HCT116 (cell line): ENCODE data around the gene TDRD12. TPM values are rescaled to one million over a fixed set of nuclear protein-coding genes. Genes with fewer than 3 reads are reported as not detected.

ENCODE experiments used
- ATAC-seq: fragments of 200-7000 bp; cut with Tn5 transposase; 2 replicates; pipeline ENCODE4 v1.9.1; 2020; ENCODE audit warnings: mild to moderate bottlenecking, moderate library complexity
- BruUV-seq: library from RNA; stranded (reverse); fragments of 400-500 nt; replicated peaks from 2 replicates; lab custom pipeline; 2021; lab: Mats Ljungman, UMichigan
- CTCF ChIA-PET: fragments of 300-600 bp; sonication (Branson Sonifier 250); formaldehyde crosslinking; loops from one replicate; lab custom pipeline; 2021; ENCODE audit warnings: antibody characterized with exemption; lab: Charles Lee
- POLR2A ChIA-PET: fragments of 300-600, 350-600 bp; sonication (Branson Sonifier 250); formaldehyde crosslinking; loops from one replicate; lab custom pipeline; 2021; ENCODE audit warnings: antibody characterized with exemption; lab: Charles Lee
- RAD21 ChIA-PET, 2 experiments: fragments of 300-600 bp; sonication (Branson Sonifier 250); formaldehyde crosslinking; loops; one replicate each; lab custom pipeline; 2023; ENCODE audit warnings: low total read pairs in 2 of 2; ENCODE audit not compliant: uncharacterized antibody in 2 of 2, unreplicated experiment in 2 of 2, low non-redundant PET in 1 of 2; lab: Charles Lee
- DNase-seq: peaks from one replicate; pipeline ENCODE4 v3.0.0-alpha.2; 2010; ENCODE audit warnings: low read depth, low spot score
- H2AFZ ChIP-seq: fragments of 200-600 bp; shearing (Covaris generic), sonication (generic); 2 replicates; pipeline ENCODE4 v1.6.1; 2017; ENCODE audit warnings: low read depth, mixed run types, mixed read lengths, antibody characterized with exemption, low read length; ENCODE audit not compliant: poor library complexity, severe bottlenecking
- H3K27ac ChIP-seq: 2 replicates; pipeline ENCODE4 v1.5.1; 2012; ENCODE audit warnings: low read depth, low read length
- H3K27me3 ChIP-seq: fragments of 200-600 bp; sonication (generic); 2 replicates; pipeline ENCODE4 v1.6.1; 2016; ENCODE audit warnings: mixed run types, low read length, mixed read lengths; ENCODE audit not compliant: insufficient read depth
- H3K36me3 ChIP-seq, 2 experiments: fragments of 200-500 bp in 1 of 2; fragments of 200-600 bp in 1 of 2; sonication (Bioruptor generic) in 1 of 2; sonication (generic) in 1 of 2; 2 replicates each; pipeline versions ENCODE4 v1.5.1 to v1.6.1; 2014 to 2016; ENCODE audit warnings: low read length in 2 of 2, inconsistent platforms in 1 of 2, mixed read lengths in 1 of 2, mixed run types in 1 of 2; ENCODE audit not compliant: insufficient read depth in 2 of 2, control insufficient read depth in 1 of 2
- H3K4me1 ChIP-seq, 2 experiments: fragments of 200-600 bp in 1 of 2; sonication (generic) in 1 of 2; 2 replicates each; pipeline versions ENCODE4 v1.5.1 to v1.6.1; 2012 to 2017; ENCODE audit warnings: low read length in 2 of 2, inconsistent platforms in 1 of 2, mild to moderate bottlenecking in 1 of 2, mixed read lengths in 1 of 2, mixed run types in 1 of 2, moderate library complexity in 1 of 2; ENCODE audit not compliant: insufficient read depth in 2 of 2, control insufficient read depth in 1 of 2
- H3K4me2 ChIP-seq: fragments of 200-600 bp; sonication (generic); 2 replicates; pipeline ENCODE4 v1.6.1; 2017; ENCODE audit warnings: mixed run types, low read length, mixed read lengths
- H3K4me3 ChIP-seq, 2 experiments: fragments of 200-600 bp in 1 of 2; sonication (generic) in 1 of 2; replicated peaks in 1 of 2; 2 replicates each; pipeline ENCODE4 v1.5.1; 2011 to 2016; ENCODE audit warnings: low read length in 2 of 2, control low read depth in 1 of 2, low read depth in 1 of 2, mild to moderate bottlenecking in 1 of 2, mixed read lengths in 1 of 2, mixed run types in 1 of 2
- H3K79me2 ChIP-seq: fragments of 200-600 bp; sonication (generic); 2 replicates; pipeline ENCODE4 v1.6.1; 2017; ENCODE audit warnings: mild to moderate bottlenecking, mixed run types, low read length, moderate library complexity, mixed read lengths; ENCODE audit not compliant: insufficient read depth
- H3K9ac ChIP-seq: fragments of 200-600 bp; sonication (generic); 2 replicates; pipeline ENCODE4 v1.6.1; 2016; ENCODE audit warnings: low read length, mixed read lengths
- H3K9me2 ChIP-seq: fragments of 200-600 bp; sonication (generic), shearing (Covaris generic); 2 replicates; pipeline ENCODE4 v1.6.1; 2017; ENCODE audit warnings: mixed run types, mild to moderate bottlenecking, moderate library complexity; ENCODE audit not compliant: insufficient read depth
- H3K9me3 ChIP-seq, 2 experiments: fragments of 200-500 bp in 1 of 2; fragments of 200-600 bp in 1 of 2; sonication (Bioruptor generic) in 1 of 2; sonication (generic) in 1 of 2; 2 replicates each; pipeline ENCODE4 v1.6.1; 2014 to 2017; ENCODE audit warnings: low read length in 2 of 2, mixed read lengths in 2 of 2, inconsistent platforms in 1 of 2, low read depth in 1 of 2, mild to moderate bottlenecking in 1 of 2, mixed run types in 1 of 2, moderate library complexity in 1 of 2; ENCODE audit not compliant: control insufficient read depth in 1 of 2, insufficient read depth in 1 of 2
- H4K20me1 ChIP-seq: fragments of 200-600 bp; sonication (generic), shearing (Covaris generic); 2 replicates; pipeline ENCODE4 v1.6.1; 2017; ENCODE audit warnings: mixed run types, mild to moderate bottlenecking, moderate library complexity; ENCODE audit not compliant: insufficient read depth
- CBX3 ChIP-seq: IDR thresholded peaks from 2 replicates; pipeline ENCODE4 v1.6.1; 2012; ENCODE audit warnings: low read depth
- CEBPB ChIP-seq: IDR thresholded peaks from 2 replicates; pipeline ENCODE4 v1.6.1; 2012; ENCODE audit warnings: low read depth
- CTCF ChIP-seq, 3 experiments: fragments of 200-600 bp in 1 of 3; sonication (generic) in 1 of 3; IDR thresholded peaks in 2 of 3; conservative IDR thresholded peaks in 1 of 3; 2 replicates each; pipeline ENCODE4 v1.5.1; 2012 to 2017; ENCODE audit warnings: low read depth in 2 of 3, low read length in 2 of 3, antibody characterized with exemption in 1 of 3, borderline replicate concordance in 1 of 3, control low read depth in 1 of 3, mild to moderate bottlenecking in 1 of 3, mixed read lengths in 1 of 3, mixed run types in 1 of 3, moderate library complexity in 1 of 3; ENCODE audit not compliant: insufficient read depth in 1 of 3
- EGR1 ChIP-seq: IDR thresholded peaks from 2 replicates; pipeline ENCODE4 v1.6.1; 2012; ENCODE audit warnings: low read depth
- ELF1 ChIP-seq: IDR thresholded peaks from 2 replicates; pipeline ENCODE4 v1.6.1; 2012; ENCODE audit warnings: low read depth, borderline replicate concordance
- EZH2phosphoT487 ChIP-seq: fragments of 200-600 bp; IDR thresholded peaks from 2 replicates; pipeline ENCODE4 v1.6.1; 2018; ENCODE audit warnings: antibody characterized with exemption, borderline replicate concordance
- FOSL1 ChIP-seq: IDR thresholded peaks from 2 replicates; pipeline ENCODE4 v1.6.1; 2012; ENCODE audit warnings: low read depth
- MAX ChIP-seq: IDR thresholded peaks from 2 replicates; pipeline ENCODE4 v1.6.1; 2012
- POLR2A ChIP-seq: IDR thresholded peaks from 2 replicates; pipeline ENCODE4 v1.7.0; 2011; ENCODE audit warnings: borderline replicate concordance; ENCODE audit not compliant: insufficient read depth, insufficient read length; ENCODE audit errors: extremely low read depth
- POLR2AphosphoS5 ChIP-seq: IDR thresholded peaks from 2 replicates; pipeline ENCODE4 v1.6.1; 2011; ENCODE audit warnings: mild to moderate bottlenecking, low read depth, low read length, moderate library complexity
- RAD21 ChIP-seq: IDR thresholded peaks from 2 replicates; pipeline ENCODE4 v1.6.1; 2012; ENCODE audit warnings: low read depth, mild to moderate bottlenecking
- REST ChIP-seq: IDR thresholded peaks from 2 replicates; pipeline ENCODE4 v1.6.1; 2012; ENCODE audit warnings: low read depth
- SIN3A ChIP-seq: IDR thresholded peaks from 2 replicates; pipeline ENCODE4 v1.6.1; 2012; ENCODE audit warnings: low read depth
- SRF ChIP-seq: IDR thresholded peaks from 2 replicates; pipeline ENCODE4 v1.6.1; 2012; ENCODE audit warnings: low read depth
- TCF7L2 ChIP-seq: IDR thresholded peaks from 2 replicates; pipeline ENCODE4 v1.7.0; 2011; ENCODE audit warnings: borderline replicate concordance, inconsistent platforms; ENCODE audit not compliant: insufficient read depth, insufficient read length; ENCODE audit errors: extremely low read depth
- YY1 ChIP-seq: IDR thresholded peaks from 2 replicates; pipeline ENCODE4 v1.6.1; 2011; ENCODE audit warnings: low read length, low read depth, moderate library complexity, mild to moderate bottlenecking; ENCODE audit not compliant: insufficient replicate concordance; ENCODE audit errors: extremely low read depth
- ZBTB33 ChIP-seq: IDR thresholded peaks from 2 replicates; pipeline ENCODE4 v1.6.1; 2011; ENCODE audit warnings: mild to moderate bottlenecking, low read length, moderate library complexity; ENCODE audit not compliant: insufficient replicate concordance; ENCODE audit errors: extremely low read depth
- ZFX ChIP-seq: fragments of 450-650 bp; IDR thresholded peaks from 2 replicates; pipeline ENCODE4 v1.6.1; 2017
- intact Hi-C: fragments of 100-400 bp; cut with micrococcal nuclease; formaldehyde crosslinking; loops from 2 replicates; pipeline ENCODE4 v1.10.0; 2022
- total RNA-seq: library from RNA; stranded (reverse); gene quantifications from one replicate; pipeline ENCODE4 v1.2.1, GENCODE V29; 2021; ENCODE audit not compliant: unreplicated experiment
- TF ChIP-seq, protein P1 (sequence below): IDR thresholded peaks from 2 replicates; pipeline ENCODE4 v1.6.1; 2012

The TDRD12 gene
- total RNA-seq, 1 experiment from 2014 or later = 0.30 TPM

DNA sequence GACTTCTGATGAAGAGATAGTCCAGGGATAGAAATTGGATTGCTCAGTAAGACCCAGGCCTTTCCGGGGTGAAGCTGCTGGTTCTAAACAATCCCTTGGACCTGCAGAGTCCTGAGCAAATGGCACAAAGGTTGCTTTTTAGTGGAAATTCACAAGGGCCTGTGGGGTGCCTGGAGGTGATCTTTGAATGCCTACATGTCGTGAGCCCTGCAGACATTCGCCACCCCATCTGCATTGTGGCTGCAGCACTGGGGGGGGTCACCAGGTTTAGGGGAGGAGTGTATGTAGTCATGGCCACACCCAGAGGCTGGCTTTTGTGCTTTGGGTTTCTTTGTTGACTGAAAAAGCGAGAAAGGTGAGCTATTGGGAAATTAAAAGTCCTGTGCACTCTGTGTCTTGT, 108.6 kb downstream of the TDRD12 start:
- Histone ChIP-seq H3K79me2 (no peaks in the 10 kb centered on the region), H3K9me2 (no peaks in the 10 kb centered on the region), H3K4me2 (no peak overlapping the region), H4K20me1 (no peaks in the 10 kb centered on the region), H3K36me3 (no peaks in the 10 kb centered on the region), H2AFZ (no peak overlapping the region), H3K9me3 (no peaks in the 10 kb centered on the region), H3K4me1 (0 out of 4 replicates have a peak, but pooled peaks cover 0 to 2% of the 10 kb centered on the region in 2 experiments), H3K9ac (no peak overlapping the region), H3K4me3 (no peak overlapping the region), H3K27me3 (no peaks in the 10 kb centered on the region), H3K27ac (no peak overlapping the region)
- DNase-seq (no peak), ATAC-seq (no peak)
- ChIA-PET CTCF (no interaction called here), RAD21 (no interaction called here), POLR2A (no interaction called here)
- intact Hi-C loops = no loop called here
- BruUV-seq = no TSS peak
- TF ChIP-seq SRF (no peak), CEBPB (no peak), ZFX (no peak), REST (no peak), CBX3 (no peak), POLR2A (no peak), CTCF (IDR thresholded peaks at IDR 0.05 in 2 of 3, conservative IDR thresholded peaks at IDR 0.05 in 1 of 3; ENCODE audit: borderline replicate concordance in 1 of 3, insufficient read depth in 1 of 3, low read depth in 2 of 3, low read length in 2 of 3) (no peak), SIN3A (no peak), EGR1 (no peak), POLR2AphosphoS5 (no peak), TCF7L2 (no peak), MAX (no peak), RAD21 (no peak), ELF1 (no peak), ZBTB33 (no peak), EZH2phosphoT487 (no peak), FOSL1 (no peak), YY1 (no peak)
- TF ChIP-seq, protein P1, sequence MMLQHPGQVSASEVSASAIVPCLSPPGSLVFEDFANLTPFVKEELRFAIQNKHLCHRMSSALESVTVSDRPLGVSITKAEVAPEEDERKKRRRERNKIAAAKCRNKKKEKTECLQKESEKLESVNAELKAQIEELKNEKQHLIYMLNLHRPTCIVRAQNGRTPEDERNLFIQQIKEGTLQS = no peak
